ENCODE results near the gene CDKN2B-AS1.

CDKN2B-AS1 gene

GRCh38 chr9:22169243-22169642 is 174.7 kb downstream of the CDKN2B-AS1 start:
- H3K4me3 ChIP-seq (ENCODE audit: low read length) = no peak overlapping the region
- no peak for DNase-seq (ENCODE audit: low read depth, low spot score)

GRCh38 chr9:22169727-22170503 is 175.3 kb downstream of the CDKN2B-AS1 start:
- H3K4me3 ChIP-seq (ENCODE audit: low read length) = no peak overlapping the region
- DNase-seq (ENCODE audit: low read depth, low spot score) = no peak
